Measurements from ENCODE around the gene UMAD1. TPM values are rescaled to one million over a fixed set of nuclear protein-coding genes. Genes with fewer than 3 reads are reported as not detected.

Gene UMAD1
- total RNA-seq, 1 donor from 2014 or later: 14.3 TPM

GRCh38 chr7:7919449-7919945 is 278.9 kb downstream of the UMAD1 start:
- DNase-seq: no peak
- no peak for ATAC-seq (ENCODE audit: poor library complexity)
- intact Hi-C loops (cut with DNase I): no loop called here

- intact Hi-C loops (cut with DNase I): no loop called here
- ATAC-seq (ENCODE audit: poor library complexity) (no peak), DNase-seq (no peak)
Observed at GRCh38 chr7:7920056-7920455, 279.5 kb downstream of the UMAD1 start.

DNA sequence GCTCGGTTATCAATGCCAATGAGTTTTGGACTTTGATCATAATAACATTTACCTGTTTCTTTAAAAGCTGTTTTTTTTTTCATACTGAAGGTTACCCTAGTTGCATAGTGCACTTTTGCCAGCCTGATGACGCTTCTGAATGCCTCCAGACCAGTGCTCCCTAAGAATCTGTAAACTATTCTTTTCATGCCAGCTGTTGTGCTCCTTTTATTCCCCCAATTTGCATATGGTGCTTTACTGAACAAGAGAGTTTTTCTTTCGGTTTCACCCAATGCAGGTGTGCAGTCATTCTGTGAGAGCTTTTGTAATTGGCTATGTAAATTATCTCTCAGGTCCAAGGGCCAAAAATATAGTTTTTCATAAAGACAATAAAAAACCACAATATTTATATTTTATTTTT is 279.9 kb downstream of the UMAD1 start:
- DNase-seq (no peak), ATAC-seq (ENCODE audit: poor library complexity) (no peak)
- intact Hi-C loops (cut with DNase I): no loop called here

GRCh38 chr7:7921830-7922229 is 281.3 kb downstream of the UMAD1 start:
- intact Hi-C loops (cut with DNase I): no loop called here

GRCh38 chr7:7922684-7923385 is 282.3 kb downstream of the UMAD1 start:
- ATAC-seq (ENCODE audit: poor library complexity) (no peak), DNase-seq (no peak)
- intact Hi-C loops (cut with DNase I): no loop called here

More at GRCh38 chr7:7921830-7922229, 281.3 kb downstream of the UMAD1 start:
- DNase-seq (no peak), ATAC-seq (ENCODE audit: poor library complexity) (no peak)

GRCh38 chr7:7923818-7924217 is 283.3 kb downstream of the UMAD1 start:
- intact Hi-C loops (cut with DNase I): no loop called here
- no peak for ATAC-seq (ENCODE audit: poor library complexity)

DNA sequence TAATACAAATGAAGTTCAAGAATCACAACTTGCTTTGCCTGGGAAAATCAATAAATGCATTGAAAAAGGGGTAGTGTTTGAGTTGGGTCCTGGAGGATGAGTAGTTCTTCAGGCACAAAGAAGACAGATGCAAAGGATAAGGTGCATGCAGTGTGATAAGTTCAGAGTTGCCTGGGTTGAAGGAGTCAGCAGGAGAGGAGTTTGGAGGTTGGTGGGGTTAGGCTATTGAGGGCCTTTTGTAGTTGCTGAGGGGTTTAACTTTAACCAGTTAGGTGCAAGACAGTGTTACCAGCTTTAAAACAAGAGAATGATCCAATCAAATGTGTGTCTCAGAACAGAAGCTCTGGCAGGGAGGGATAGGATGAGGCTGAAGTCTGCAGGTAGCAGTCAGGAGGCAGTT is 283.8 kb downstream of the UMAD1 start:
- intact Hi-C loops (cut with DNase I): no loop called here
- ATAC-seq (ENCODE audit: poor library complexity) (no peak), DNase-seq (no peak)

More at GRCh38 chr7:7923818-7924217, 283.3 kb downstream of the UMAD1 start:
- DNase-seq: no peak

Other genes starting within 250 kb of the UMAD1 start
- gene COL28A1, start 104.9 kb upstream of the UMAD1 start, total RNA-seq: 6.7 TPM
- 23.5 TPM for gene MIOS, start 73.9 kb upstream of the UMAD1 start, total RNA-seq
- gene RPA3, start 77.9 kb downstream of the UMAD1 start, total RNA-seq: 22.9 TPM